GM23338 (cell line): ENCODE data around the gene CADM4. TPM values are rescaled to one million over a fixed set of nuclear protein-coding genes. Genes with fewer than 3 reads are reported as not detected.

Source experiments
- ATAC-seq: fragments of 200-7000 bp; cut with Tn5 transposase; 3 replicates; pipeline ENCODE4 v1.9.1; 2020
- DNase-seq: peaks from one replicate; pipeline ENCODE4 v3.0.0-alpha.2; 2015; ENCODE audit warnings: low spot score
- H2AFZ ChIP-seq: fragments of 200-600 bp; sonication (generic); 2 replicates; pipeline ENCODE4 v1.8.0; 2016; ENCODE audit warnings: antibody characterized with exemption, mild to moderate bottlenecking, moderate library complexity
- H3F3A ChIP-seq: fragments of 200-600 bp; sonication (generic); replicated peaks from 2 replicates; pipeline ENCODE4 v1.8.0; 2017; ENCODE audit warnings: antibody characterized with exemption, mixed run types, low read depth
- H3K27ac ChIP-seq: fragments of 200-600 bp; sonication (generic); 2 replicates; pipeline ENCODE4 v1.6.1; 2016; ENCODE audit warnings: low read depth
- H3K27me3 ChIP-seq: fragments of 200-600 bp; sonication (generic); 2 replicates; pipeline ENCODE4 v1.8.0; 2016; ENCODE audit warnings: mild to moderate bottlenecking, mixed run types, moderate library complexity; ENCODE audit not compliant: insufficient read depth
- H3K36me3 ChIP-seq: fragments of 200-600 bp; sonication (generic); 2 replicates; pipeline ENCODE4 v1.8.0; 2016; ENCODE audit warnings: mild to moderate bottlenecking; ENCODE audit not compliant: insufficient read depth
- H3K4me1 ChIP-seq: fragments of 200-600 bp; sonication (generic); 2 replicates; pipeline ENCODE4 v1.8.0; 2016; ENCODE audit warnings: mild to moderate bottlenecking, moderate library complexity; ENCODE audit not compliant: insufficient read depth
- H3K4me2 ChIP-seq: fragments of 200-600 bp; sonication (generic); 2 replicates; pipeline ENCODE4 v1.7.1; 2017; ENCODE audit warnings: mixed run types
- H3K4me3 ChIP-seq: fragments of 200-600 bp; sonication (generic); 2 replicates; pipeline ENCODE4 v1.6.1; 2016; ENCODE audit warnings: mixed run types
- H3K79me2 ChIP-seq: fragments of 200-600 bp; sonication (generic); replicated peaks from 2 replicates; pipeline ENCODE4 v1.8.0; 2017; ENCODE audit warnings: mild to moderate bottlenecking; ENCODE audit not compliant: insufficient read depth
- H3K9me2 ChIP-seq: fragments of 200-600 bp; sonication (generic); 2 replicates; pipeline ENCODE4 v1.8.0; 2017; ENCODE audit not compliant: insufficient read depth
- H4K20me1 ChIP-seq: fragments of 200-600 bp; sonication (generic); replicated peaks from 2 replicates; pipeline ENCODE4 v1.8.0; 2017; ENCODE audit warnings: mild to moderate bottlenecking; ENCODE audit not compliant: insufficient read depth
- H3K27ac Mint-ChIP-seq: 2 replicates; pipeline ENCODE4 v1.8.0; 2020; ENCODE audit warnings: inconsistent platforms, mild to moderate bottlenecking, moderate library complexity, mixed read lengths
- H3K27me3 Mint-ChIP-seq: 3 replicates; pipeline ENCODE4 v1.8.0; 2022; ENCODE audit warnings: low read depth, mild to moderate bottlenecking, moderate library complexity, mixed read lengths, inconsistent platforms; ENCODE audit not compliant: insufficient read depth, poor library complexity
- H3K36me3 Mint-ChIP-seq: 3 replicates; pipeline ENCODE4 v1.8.0; 2021; ENCODE audit warnings: low read depth, mild to moderate bottlenecking, inconsistent platforms, moderate library complexity, mixed read lengths
- H3K4me1 Mint-ChIP-seq: 3 replicates; pipeline ENCODE4 v1.8.0; 2020; ENCODE audit warnings: mild to moderate bottlenecking, inconsistent platforms, mixed read lengths
- H3K4me3 Mint-ChIP-seq: 3 replicates; pipeline ENCODE4 v1.8.0; 2021; ENCODE audit warnings: moderate library complexity, mild to moderate bottlenecking, inconsistent platforms, mixed read lengths
- H3K9me3 Mint-ChIP-seq: 3 replicates; pipeline ENCODE4 v1.8.0; 2020; ENCODE audit warnings: moderate library complexity, mild to moderate bottlenecking, inconsistent platforms, mixed read lengths
- CREB1 ChIP-seq: fragments of 250-450 bp; sonication (Bioruptor Pico); IDR thresholded peaks from 2 replicates; pipeline ENCODE4 v1.5.0; 2020; ENCODE audit warnings: low read depth, mild to moderate bottlenecking, moderate library complexity
- EZH2 ChIP-seq: fragments of 200-600 bp; sonication (generic); IDR thresholded peaks from one replicate; pipeline ENCODE4 v1.8.0; 2017; ENCODE audit warnings: antibody characterized with exemption, mild to moderate bottlenecking, low read depth; ENCODE audit not compliant: unreplicated experiment
- EZH2phosphoT487 ChIP-seq: fragments of 200-600 bp; sonication (generic); IDR thresholded peaks from one replicate; pipeline ENCODE4 v1.8.1; 2018; ENCODE audit warnings: antibody characterized with exemption; ENCODE audit not compliant: unreplicated experiment
- JUNB ChIP-seq: IDR thresholded peaks from one replicate; pipeline ENCODE4 v1.6.1; 2016; ENCODE audit warnings: antibody characterized with exemption; ENCODE audit not compliant: unreplicated experiment
- NANOG ChIP-seq: IDR thresholded peaks from 2 replicates; pipeline ENCODE4 v1.6.1; 2016; ENCODE audit warnings: antibody characterized with exemption, borderline replicate concordance
- POLR2AphosphoS5 ChIP-seq: IDR thresholded peaks from 2 replicates; pipeline ENCODE4 v1.6.1; 2016; ENCODE audit warnings: antibody characterized with exemption, low read depth
- STAT1 ChIP-seq: IDR thresholded peaks from one replicate; pipeline ENCODE4 v1.6.1; 2016; ENCODE audit warnings: antibody characterized with exemption; ENCODE audit not compliant: unreplicated experiment
- ZNF114 ChIP-seq: fragments of 250-450 bp; sonication (Bioruptor Pico); IDR thresholded peaks from 2 replicates; pipeline ENCODE4 v1.5.0; 2020; ENCODE audit warnings: mild to moderate bottlenecking, moderate library complexity
- ZNF331 ChIP-seq: fragments of 250-450 bp; sonication (Bioruptor Pico); IDR thresholded peaks from 2 replicates; pipeline ENCODE4 v1.5.0; 2020; ENCODE audit warnings: low read depth, mild to moderate bottlenecking, moderate library complexity
- polyA plus RNA-seq: library from polyadenylated mRNA; unstranded; fragments of >200 nt; fragmentation: Nextera tagmentation; extraction: Ambion mirVana; gene quantifications from 2 replicates; pipeline ENCODE4 v1.2.1, GENCODE V29; 2016
- total RNA-seq: library from RNA; depleted of rRNA; stranded (reverse); fragments of >200 nt; shearing (Covaris generic); gene quantifications from 2 replicates; pipeline ENCODE4 v1.2.3, GENCODE V29; 2014
- TF ChIP-seq, protein P1 (sequence below): IDR thresholded peaks from one replicate; pipeline ENCODE4 v1.6.1; 2018; ENCODE audit warnings: antibody characterized with exemption; ENCODE audit not compliant: unreplicated experiment
- TF ChIP-seq, protein P2 (sequence below): fragments of 250-450 bp; sonication (Bioruptor Pico); IDR thresholded peaks from 2 replicates; pipeline ENCODE4 v1.5.0; 2020; ENCODE audit warnings: mild to moderate bottlenecking, moderate library complexity
- TF ChIP-seq, protein P3 (sequence below), 2 experiments: fragments of 200-600 bp in 1 of 2; sonication (generic) in 1 of 2; conservative IDR thresholded peaks; 2 replicates each; pipeline versions ENCODE4 v1.5.1 to v1.6.1; 2016 to 2017; ENCODE audit warnings: antibody characterized with exemption in 2 of 2, low read depth in 2 of 2, mild to moderate bottlenecking in 2 of 2, moderate library complexity in 1 of 2
- TF ChIP-seq, protein P4 (sequence below): IDR thresholded peaks from 2 replicates; pipeline ENCODE4 v1.6.1; 2016; ENCODE audit warnings: antibody characterized with exemption

Gene CADM4
- total and polyA plus RNA-seq, 2 experiments from 2014 or later, result 3.7 to 21.2 TPM

DNA sequence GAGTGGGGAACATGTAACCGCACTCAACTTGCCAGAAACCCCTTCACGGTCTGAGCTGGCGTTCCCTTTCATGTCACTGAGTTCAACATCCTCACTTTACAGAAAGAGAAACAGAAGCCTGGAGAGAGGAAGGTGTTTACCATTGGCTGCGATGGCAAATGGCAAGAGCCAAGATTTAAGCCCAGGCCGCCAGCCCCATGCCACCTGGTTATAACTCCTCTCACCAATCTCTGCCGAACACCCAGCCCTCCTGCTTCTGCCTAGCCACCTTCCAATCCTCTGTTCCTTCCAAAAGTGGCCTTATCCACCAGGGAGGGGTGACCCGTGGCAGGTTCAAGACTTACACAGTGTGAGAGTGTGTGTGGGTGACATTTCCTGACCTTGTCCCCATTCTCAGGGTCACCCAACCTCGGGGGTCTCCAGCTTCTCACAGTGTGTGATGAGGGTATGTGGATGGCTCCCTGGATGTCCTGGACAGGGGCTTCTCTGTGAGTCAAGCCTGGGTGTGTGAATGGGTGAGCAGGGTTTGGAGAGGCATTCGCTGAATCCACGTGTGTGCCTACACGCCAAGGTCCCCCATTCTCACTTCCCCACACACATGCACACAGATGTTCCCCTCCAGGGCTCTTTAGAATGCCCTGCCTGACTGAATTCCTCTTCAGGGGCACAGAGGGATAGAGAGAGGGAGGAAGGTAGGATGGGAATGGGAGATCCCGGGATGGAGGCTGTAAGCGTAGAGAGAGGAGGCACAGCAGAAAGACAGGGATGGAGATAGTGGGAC, 1.2 kb downstream of the CADM4 start:
- peaks cover 33% of the 10 kb centered on the region for H3K4me1 Mint-ChIP-seq
- Histone ChIP-seq H3K4me1 (peaks cover 33% of the 10 kb centered on the region), H3K4me3 (peak overlapping the region; percentile 64), H3K27ac (no peak overlapping the region), H3K4me2 (peak overlapping the region; percentile 83), H3F3A (0 out of 2 replicates have a peak, but pooled peaks cover 3% of the 10 kb centered on the region), H3K36me3 (no peaks in the 10 kb centered on the region), H3K9me2 (no peaks in the 10 kb centered on the region), H3K79me2 (no peaks in the 10 kb centered on the region), H2AFZ (no peak overlapping the region), H3K27me3 (peaks cover 52% of the 10 kb centered on the region), H4K20me1 (peaks cover 4% of the 10 kb centered on the region; the same call in 1 of the 2 replicates)
- peaks cover 60% of the 10 kb centered on the region for H3K27me3 Mint-ChIP-seq
- H3K9me3 Mint-ChIP-seq, result peaks cover 6% of the 10 kb centered on the region; the same call in 2 of the 3 replicates
- no peak for DNase-seq
- ATAC-seq, result no peak
- H3K27ac Mint-ChIP-seq, result no peak overlapping the region
- peaks cover 13% of the 10 kb centered on the region; the same call in 2 of the 3 replicates for H3K36me3 Mint-ChIP-seq
- peak overlapping the region; percentile 84 for H3K4me3 Mint-ChIP-seq
- TF ChIP-seq, protein P1, sequence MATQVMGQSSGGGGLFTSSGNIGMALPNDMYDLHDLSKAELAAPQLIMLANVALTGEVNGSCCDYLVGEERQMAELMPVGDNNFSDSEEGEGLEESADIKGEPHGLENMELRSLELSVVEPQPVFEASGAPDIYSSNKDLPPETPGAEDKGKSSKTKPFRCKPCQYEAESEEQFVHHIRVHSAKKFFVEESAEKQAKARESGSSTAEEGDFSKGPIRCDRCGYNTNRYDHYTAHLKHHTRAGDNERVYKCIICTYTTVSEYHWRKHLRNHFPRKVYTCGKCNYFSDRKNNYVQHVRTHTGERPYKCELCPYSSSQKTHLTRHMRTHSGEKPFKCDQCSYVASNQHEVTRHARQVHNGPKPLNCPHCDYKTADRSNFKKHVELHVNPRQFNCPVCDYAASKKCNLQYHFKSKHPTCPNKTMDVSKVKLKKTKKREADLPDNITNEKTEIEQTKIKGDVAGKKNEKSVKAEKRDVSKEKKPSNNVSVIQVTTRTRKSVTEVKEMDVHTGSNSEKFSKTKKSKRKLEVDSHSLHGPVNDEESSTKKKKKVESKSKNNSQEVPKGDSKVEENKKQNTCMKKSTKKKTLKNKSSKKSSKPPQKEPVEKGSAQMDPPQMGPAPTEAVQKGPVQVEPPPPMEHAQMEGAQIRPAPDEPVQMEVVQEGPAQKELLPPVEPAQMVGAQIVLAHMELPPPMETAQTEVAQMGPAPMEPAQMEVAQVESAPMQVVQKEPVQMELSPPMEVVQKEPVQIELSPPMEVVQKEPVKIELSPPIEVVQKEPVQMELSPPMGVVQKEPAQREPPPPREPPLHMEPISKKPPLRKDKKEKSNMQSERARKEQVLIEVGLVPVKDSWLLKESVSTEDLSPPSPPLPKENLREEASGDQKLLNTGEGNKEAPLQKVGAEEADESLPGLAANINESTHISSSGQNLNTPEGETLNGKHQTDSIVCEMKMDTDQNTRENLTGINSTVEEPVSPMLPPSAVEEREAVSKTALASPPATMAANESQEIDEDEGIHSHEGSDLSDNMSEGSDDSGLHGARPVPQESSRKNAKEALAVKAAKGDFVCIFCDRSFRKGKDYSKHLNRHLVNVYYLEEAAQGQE, result no peak
- no peak for TF ChIP-seq NANOG
- TF ChIP-seq, protein P2, sequence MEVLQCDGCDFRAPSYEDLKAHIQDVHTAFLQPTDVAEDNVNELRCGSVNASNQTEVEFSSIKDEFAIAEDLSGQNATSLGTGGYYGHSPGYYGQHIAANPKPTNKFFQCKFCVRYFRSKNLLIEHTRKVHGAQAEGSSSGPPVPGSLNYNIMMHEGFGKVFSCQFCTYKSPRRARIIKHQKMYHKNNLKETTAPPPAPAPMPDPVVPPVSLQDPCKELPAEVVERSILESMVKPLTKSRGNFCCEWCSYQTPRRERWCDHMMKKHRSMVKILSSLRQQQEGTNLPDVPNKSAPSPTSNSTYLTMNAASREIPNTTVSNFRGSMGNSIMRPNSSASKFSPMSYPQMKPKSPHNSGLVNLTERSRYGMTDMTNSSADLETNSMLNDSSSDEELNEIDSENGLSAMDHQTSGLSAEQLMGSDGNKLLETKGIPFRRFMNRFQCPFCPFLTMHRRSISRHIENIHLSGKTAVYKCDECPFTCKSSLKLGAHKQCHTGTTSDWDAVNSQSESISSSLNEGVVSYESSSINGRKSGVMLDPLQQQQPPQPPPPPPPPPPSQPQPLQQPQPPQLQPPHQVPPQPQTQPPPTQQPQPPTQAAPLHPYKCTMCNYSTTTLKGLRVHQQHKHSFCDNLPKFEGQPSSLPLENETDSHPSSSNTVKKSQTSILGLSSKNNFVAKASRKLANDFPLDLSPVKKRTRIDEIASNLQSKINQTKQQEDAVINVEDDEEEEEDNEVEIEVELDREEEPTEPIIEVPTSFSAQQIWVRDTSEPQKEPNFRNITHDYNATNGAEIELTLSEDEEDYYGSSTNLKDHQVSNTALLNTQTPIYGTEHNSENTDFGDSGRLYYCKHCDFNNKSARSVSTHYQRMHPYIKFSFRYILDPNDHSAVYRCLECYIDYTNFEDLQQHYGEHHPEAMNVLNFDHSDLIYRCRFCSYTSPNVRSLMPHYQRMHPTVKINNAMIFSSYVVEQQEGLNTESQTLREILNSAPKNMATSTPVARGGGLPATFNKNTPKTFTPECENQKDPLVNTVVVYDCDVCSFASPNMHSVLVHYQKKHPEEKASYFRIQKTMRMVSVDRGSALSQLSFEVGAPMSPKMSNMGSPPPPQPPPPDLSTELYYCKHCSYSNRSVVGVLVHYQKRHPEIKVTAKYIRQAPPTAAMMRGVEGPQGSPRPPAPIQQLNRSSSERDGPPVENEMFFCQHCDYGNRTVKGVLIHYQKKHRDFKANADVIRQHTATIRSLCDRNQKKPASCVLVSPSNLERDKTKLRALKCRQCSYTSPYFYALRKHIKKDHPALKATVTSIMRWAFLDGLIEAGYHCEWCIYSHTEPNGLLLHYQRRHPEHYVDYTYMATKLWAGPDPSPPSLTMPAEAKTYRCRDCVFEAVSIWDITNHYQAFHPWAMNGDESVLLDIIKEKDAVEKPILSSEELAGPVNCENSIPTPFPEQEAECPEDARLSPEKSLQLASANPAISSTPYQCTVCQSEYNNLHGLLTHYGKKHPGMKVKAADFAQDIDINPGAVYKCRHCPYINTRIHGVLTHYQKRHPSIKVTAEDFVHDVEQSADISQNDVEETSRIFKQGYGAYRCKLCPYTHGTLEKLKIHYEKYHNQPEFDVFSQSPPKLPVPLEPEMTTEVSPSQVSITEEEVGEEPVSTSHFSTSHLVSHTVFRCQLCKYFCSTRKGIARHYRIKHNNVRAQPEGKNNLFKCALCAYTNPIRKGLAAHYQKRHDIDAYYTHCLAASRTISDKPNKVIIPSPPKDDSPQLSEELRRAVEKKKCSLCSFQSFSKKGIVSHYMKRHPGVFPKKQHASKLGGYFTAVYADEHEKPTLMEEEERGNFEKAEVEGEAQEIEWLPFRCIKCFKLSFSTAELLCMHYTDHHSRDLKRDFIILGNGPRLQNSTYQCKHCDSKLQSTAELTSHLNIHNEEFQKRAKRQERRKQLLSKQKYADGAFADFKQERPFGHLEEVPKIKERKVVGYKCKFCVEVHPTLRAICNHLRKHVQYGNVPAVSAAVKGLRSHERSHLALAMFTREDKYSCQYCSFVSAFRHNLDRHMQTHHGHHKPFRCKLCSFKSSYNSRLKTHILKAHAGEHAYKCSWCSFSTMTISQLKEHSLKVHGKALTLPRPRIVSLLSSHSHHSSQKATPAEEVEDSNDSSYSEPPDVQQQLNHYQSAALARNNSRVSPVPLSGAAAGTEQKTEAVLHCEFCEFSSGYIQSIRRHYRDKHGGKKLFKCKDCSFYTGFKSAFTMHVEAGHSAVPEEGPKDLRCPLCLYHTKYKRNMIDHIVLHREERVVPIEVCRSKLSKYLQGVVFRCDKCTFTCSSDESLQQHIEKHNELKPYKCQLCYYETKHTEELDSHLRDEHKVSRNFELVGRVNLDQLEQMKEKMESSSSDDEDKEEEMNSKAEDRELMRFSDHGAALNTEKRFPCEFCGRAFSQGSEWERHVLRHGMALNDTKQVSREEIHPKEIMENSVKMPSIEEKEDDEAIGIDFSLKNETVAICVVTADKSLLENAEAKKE (CRISPR knock-in tag), result no peak
- TF ChIP-seq ZNF331, result no peak
- TF ChIP-seq EZH2phosphoT487, result no peak
- TF ChIP-seq EZH2, result no peak
- no peak for TF ChIP-seq STAT1
- TF ChIP-seq, protein P3, sequence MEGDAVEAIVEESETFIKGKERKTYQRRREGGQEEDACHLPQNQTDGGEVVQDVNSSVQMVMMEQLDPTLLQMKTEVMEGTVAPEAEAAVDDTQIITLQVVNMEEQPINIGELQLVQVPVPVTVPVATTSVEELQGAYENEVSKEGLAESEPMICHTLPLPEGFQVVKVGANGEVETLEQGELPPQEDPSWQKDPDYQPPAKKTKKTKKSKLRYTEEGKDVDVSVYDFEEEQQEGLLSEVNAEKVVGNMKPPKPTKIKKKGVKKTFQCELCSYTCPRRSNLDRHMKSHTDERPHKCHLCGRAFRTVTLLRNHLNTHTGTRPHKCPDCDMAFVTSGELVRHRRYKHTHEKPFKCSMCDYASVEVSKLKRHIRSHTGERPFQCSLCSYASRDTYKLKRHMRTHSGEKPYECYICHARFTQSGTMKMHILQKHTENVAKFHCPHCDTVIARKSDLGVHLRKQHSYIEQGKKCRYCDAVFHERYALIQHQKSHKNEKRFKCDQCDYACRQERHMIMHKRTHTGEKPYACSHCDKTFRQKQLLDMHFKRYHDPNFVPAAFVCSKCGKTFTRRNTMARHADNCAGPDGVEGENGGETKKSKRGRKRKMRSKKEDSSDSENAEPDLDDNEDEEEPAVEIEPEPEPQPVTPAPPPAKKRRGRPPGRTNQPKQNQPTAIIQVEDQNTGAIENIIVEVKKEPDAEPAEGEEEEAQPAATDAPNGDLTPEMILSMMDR (conservative IDR thresholded peaks at IDR 0.05; ENCODE audit: low read depth in 2 of 2), result no peak
- no peak for TF ChIP-seq POLR2AphosphoS5
- no peak for TF ChIP-seq JUNB
- no peak for TF ChIP-seq CREB1 (CRISPR knock-in tag)
- no peak for TF ChIP-seq ZNF114 (CRISPR knock-in tag)
- TF ChIP-seq, protein P4, sequence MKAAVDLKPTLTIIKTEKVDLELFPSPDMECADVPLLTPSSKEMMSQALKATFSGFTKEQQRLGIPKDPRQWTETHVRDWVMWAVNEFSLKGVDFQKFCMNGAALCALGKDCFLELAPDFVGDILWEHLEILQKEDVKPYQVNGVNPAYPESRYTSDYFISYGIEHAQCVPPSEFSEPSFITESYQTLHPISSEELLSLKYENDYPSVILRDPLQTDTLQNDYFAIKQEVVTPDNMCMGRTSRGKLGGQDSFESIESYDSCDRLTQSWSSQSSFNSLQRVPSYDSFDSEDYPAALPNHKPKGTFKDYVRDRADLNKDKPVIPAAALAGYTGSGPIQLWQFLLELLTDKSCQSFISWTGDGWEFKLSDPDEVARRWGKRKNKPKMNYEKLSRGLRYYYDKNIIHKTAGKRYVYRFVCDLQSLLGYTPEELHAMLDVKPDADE, result no peak
